OCI-LY1 (cell line): ENCODE data around the gene ST6GALNAC3.

Experiments used
- H2AFZ ChIP-seq: fragments of 200-600 bp; sonication (generic), shearing (Covaris generic); 2 replicates; pipeline ENCODE4 v1.6.0; 2014; ENCODE audit warnings: antibody characterized with exemption, mild to moderate bottlenecking, low read length
- H3F3A ChIP-seq: fragments of 200-600 bp; sonication (generic), shearing (Covaris generic); 2 replicates; pipeline ENCODE4 v1.6.0; 2014; ENCODE audit warnings: mild to moderate bottlenecking, antibody characterized with exemption, low read length, moderate library complexity; ENCODE audit not compliant: insufficient read depth
- H3K27ac ChIP-seq: fragments of 200-600 bp; sonication (generic); 2 replicates; pipeline ENCODE4 v1.5.1; 2014; ENCODE audit warnings: low read length, mixed run types, mild to moderate bottlenecking, low read depth; ENCODE audit not compliant: poor library complexity, severe bottlenecking
- H3K27me3 ChIP-seq: fragments of 200-600 bp; sonication (generic); 2 replicates; pipeline ENCODE4 v1.6.0; 2014; ENCODE audit warnings: antibody characterized with exemption, mild to moderate bottlenecking, low read length, moderate library complexity; ENCODE audit not compliant: insufficient read depth
- H3K36me3 ChIP-seq: fragments of 200-600 bp; sonication (generic); 2 replicates; pipeline ENCODE4 v1.6.1; 2014; ENCODE audit warnings: mild to moderate bottlenecking, antibody characterized with exemption, low read length, moderate library complexity, mixed read lengths; ENCODE audit not compliant: insufficient read depth
- H3K4me1 ChIP-seq: fragments of 200-600 bp; sonication (generic); 2 replicates; pipeline ENCODE4 v1.5.1; 2014; ENCODE audit warnings: mild to moderate bottlenecking, low read length, moderate library complexity; ENCODE audit not compliant: insufficient read depth, severe bottlenecking
- H3K4me2 ChIP-seq: fragments of 200-600 bp; sonication (generic), shearing (Covaris generic); 2 replicates; pipeline ENCODE4 v1.6.1; 2014; ENCODE audit warnings: low read length
- H3K4me3 ChIP-seq: fragments of 200-600 bp; sonication (generic); 2 replicates; pipeline ENCODE4 v1.5.1; 2014; ENCODE audit warnings: low read length, low read depth, mild to moderate bottlenecking, mixed read lengths; ENCODE audit not compliant: poor library complexity, severe bottlenecking
- H3K79me2 ChIP-seq: fragments of 200-600 bp; shearing (Covaris generic); 2 replicates; pipeline ENCODE4 v1.6.1; 2016; ENCODE audit warnings: mixed run types, low read length, mixed read lengths; ENCODE audit not compliant: insufficient read depth
- H3K9ac ChIP-seq: fragments of 200-600 bp; sonication (generic), shearing (Covaris generic); 2 replicates; pipeline ENCODE4 v1.6.1; 2014; ENCODE audit warnings: mild to moderate bottlenecking, low read length, mixed read lengths
- H3K9me2 ChIP-seq: fragments of 200-600 bp; sonication (generic), shearing (Covaris generic); 2 replicates; pipeline ENCODE4 v1.6.1; 2014; ENCODE audit warnings: low read depth, mild to moderate bottlenecking, low read length, mixed read lengths
- H3K9me3 ChIP-seq: fragments of 200-600 bp; shearing (Covaris generic); 2 replicates; pipeline ENCODE4 v1.6.1; 2014; ENCODE audit warnings: low read length, mixed read lengths
- H4K20me1 ChIP-seq: fragments of 200-600 bp; sonication (generic), shearing (Covaris generic); 2 replicates; pipeline ENCODE4 v1.6.0; 2016; ENCODE audit warnings: mild to moderate bottlenecking, low read length; ENCODE audit not compliant: insufficient read depth
- CTCF ChIP-seq: fragments of 200-600 bp; sonication (generic), shearing (Covaris generic); IDR thresholded peaks from 2 replicates; pipeline ENCODE4 v1.5.1; 2017; ENCODE audit warnings: mild to moderate bottlenecking, antibody characterized with exemption, low read length, moderate library complexity, mixed read lengths
- EZH2 ChIP-seq: fragments of 200-600 bp; sonication (generic), shearing (Covaris generic); IDR thresholded peaks from 2 replicates; pipeline ENCODE4 v1.8.0; 2017; ENCODE audit warnings: borderline replicate concordance, mixed run types, mild to moderate bottlenecking, antibody characterized with exemption, low read length, moderate library complexity, mixed read lengths

ST6GALNAC3 gene

DNA sequence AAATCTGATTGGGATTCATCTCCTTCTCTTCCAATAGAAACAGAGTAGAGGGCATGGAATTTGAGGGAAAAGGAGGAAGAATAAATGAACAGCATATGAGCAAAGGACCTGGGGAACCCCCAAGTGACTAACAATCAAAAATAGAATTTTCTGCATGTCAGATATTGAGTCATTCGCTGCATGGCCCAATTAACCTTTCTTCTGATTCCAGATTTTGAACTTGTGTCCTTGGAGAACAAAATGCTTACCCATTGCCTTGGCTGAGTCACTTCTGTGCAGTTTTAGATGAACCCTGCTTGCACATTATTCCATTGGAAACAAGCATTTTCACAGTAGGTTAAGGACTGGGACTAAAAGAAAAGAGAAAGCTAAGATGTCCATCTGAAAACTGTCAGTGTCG is 390.5 kb downstream of the ST6GALNAC3 start:
- no peaks in the 10 kb centered on the region for H3K9me3 ChIP-seq
- no peaks in the 10 kb centered on the region for H4K20me1 ChIP-seq
- no peak overlapping the region for H3K27ac ChIP-seq
- H3K9ac ChIP-seq = no peak overlapping the region
- H3F3A ChIP-seq = no peaks in the 10 kb centered on the region
- H3K4me1 ChIP-seq = no peaks in the 10 kb centered on the region
- no peaks in the 10 kb centered on the region for H3K9me2 ChIP-seq
- no peaks in the 10 kb centered on the region for H3K36me3 ChIP-seq
- H3K79me2 ChIP-seq = no peaks in the 10 kb centered on the region
- no peak overlapping the region for H3K4me3 ChIP-seq
- no peak for TF ChIP-seq CTCF
- TF ChIP-seq EZH2 = no peak
- H3K4me2 ChIP-seq = no peak overlapping the region
- no peaks in the 10 kb centered on the region for H3K27me3 ChIP-seq
- H2AFZ ChIP-seq = no peak overlapping the region

GRCh38 chr1:76470166-76470565 is 395.6 kb downstream of the ST6GALNAC3 start:
- TF ChIP-seq EZH2 (no peak), CTCF (no peak)
- Histone ChIP-seq H3F3A (no peaks in the 10 kb centered on the region), H3K9ac (no peak overlapping the region), H2AFZ (no peak overlapping the region), H3K36me3 (no peaks in the 10 kb centered on the region), H3K4me3 (no peak overlapping the region), H3K27me3 (no peaks in the 10 kb centered on the region), H3K9me2 (no peaks in the 10 kb centered on the region), H4K20me1 (no peaks in the 10 kb centered on the region), H3K79me2 (no peaks in the 10 kb centered on the region), H3K4me1 (no peaks in the 10 kb centered on the region), H3K4me2 (no peak overlapping the region), H3K27ac (no peak overlapping the region), H3K9me3 (no peaks in the 10 kb centered on the region)

DNA sequence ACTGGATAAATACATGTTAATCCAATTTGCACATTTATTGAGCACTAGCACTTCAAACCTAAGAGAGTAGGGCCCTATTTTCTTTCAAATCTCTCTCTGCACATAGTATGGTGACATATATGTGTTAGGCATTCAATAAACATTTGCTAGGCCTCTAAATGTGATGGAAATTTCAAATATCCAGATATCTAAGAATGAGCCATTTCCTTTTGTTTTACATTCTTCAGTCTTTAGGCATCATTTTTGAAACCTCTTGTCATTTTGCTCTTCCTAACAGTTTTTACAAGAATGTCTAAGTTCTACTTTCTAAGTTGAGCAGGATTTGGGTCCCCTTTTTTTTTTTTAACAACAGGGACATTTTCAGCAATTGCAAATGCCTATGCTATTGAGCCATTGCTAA is 397.0 kb downstream of the ST6GALNAC3 start:
- Histone ChIP-seq H3F3A (no peaks in the 10 kb centered on the region), H3K4me3 (no peak overlapping the region), H2AFZ (no peak overlapping the region), H3K27me3 (no peaks in the 10 kb centered on the region), H3K9me2 (no peaks in the 10 kb centered on the region), H3K27ac (no peak overlapping the region), H3K79me2 (no peaks in the 10 kb centered on the region), H3K4me1 (no peaks in the 10 kb centered on the region), H3K36me3 (no peaks in the 10 kb centered on the region), H3K9ac (no peak overlapping the region), H3K4me2 (no peak overlapping the region), H4K20me1 (no peaks in the 10 kb centered on the region), H3K9me3 (no peaks in the 10 kb centered on the region)
- TF ChIP-seq CTCF = no peak
- TF ChIP-seq EZH2 = no peak
